ENCODE measurements around the gene HSD11B1.
A peak's percentile ranks its signal among the peaks of the same experiment; 100 is the strongest.
"Not testable (repeated sequence)": the region's sequence is repeated elsewhere in the genome, so short reads cannot be mapped to it uniquely, and the experiment has no call there.

HSD11B1 gene

DNA sequence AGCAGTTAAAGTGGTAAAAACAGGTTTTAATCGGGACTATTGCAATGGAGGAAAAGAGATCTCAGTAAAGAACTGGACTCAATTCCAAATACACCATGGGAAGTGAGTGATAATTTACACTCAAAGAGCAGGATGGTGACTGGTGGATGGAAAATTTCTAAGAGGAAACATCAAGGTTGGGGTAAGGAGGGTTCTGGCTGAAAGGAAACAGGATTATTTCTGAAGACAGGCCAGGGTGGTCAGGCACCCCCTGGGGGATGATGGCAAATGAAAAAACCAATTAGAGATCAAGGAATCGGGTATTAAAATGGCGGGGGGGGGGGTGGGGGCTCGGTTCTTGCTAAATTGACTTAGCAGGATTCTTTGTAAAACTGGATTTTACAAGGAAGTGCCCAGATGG lies 12.3 kb upstream of the HSD11B1 start:
- no peak for DNase-seq

DNA sequence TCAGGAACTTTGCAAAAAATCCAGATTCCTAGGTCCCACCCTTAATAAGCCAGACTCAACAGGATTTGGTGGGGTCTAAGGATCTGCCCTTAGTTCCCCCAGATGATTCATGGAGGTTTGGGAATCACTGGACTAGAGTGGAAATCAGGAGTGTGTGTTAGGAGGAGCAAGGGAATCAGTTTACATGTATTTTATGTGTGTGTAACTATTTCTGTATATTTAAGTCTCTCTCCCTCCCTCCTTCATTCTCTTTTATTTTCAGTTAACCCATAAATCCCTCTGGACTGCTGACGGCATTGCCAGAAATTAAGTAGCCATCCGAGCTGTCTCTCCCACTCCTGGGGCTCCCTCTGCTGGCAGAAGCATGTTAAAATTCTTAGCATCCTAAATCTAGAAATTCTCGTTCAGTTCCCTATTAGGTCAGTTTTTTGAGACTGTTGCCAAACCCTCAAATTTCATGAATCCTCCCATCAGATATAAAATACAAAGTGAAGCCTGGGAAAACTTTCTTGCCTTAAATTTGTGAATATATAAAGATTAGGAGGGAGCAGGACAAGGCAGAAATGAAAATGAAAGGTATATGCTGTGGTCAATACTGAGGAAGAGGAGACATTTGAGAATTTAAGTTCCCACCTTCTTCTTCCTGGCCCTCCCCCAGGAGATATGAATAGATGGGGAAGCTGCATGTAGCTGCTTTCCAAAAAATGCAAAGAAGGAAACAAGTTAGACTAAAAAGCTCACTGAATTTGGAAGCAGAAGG lies 11.7 kb upstream of the HSD11B1 start:
- peak; percentile 71 for DNase-seq

DNA sequence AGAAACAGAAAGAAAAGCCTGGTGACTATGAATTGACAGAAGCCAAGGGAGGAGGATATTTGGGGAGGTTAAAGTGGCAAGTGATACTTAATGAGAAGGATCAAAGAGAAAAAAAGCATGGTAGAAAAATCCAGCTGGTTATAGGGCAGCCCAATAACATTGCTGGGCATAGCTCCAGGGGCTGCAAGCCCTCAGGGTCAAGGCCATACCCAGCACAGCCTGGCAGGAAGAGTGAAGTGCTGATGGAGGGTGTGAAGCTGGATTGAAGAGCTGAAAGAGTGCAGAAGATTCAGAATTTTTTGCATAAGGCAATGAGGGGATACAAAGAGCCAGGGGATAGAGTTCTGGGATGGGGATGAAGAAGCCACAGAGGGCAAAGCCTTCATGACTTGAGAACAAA lies 8.0 kb upstream of the HSD11B1 start:
- no peak for DNase-seq

DNA sequence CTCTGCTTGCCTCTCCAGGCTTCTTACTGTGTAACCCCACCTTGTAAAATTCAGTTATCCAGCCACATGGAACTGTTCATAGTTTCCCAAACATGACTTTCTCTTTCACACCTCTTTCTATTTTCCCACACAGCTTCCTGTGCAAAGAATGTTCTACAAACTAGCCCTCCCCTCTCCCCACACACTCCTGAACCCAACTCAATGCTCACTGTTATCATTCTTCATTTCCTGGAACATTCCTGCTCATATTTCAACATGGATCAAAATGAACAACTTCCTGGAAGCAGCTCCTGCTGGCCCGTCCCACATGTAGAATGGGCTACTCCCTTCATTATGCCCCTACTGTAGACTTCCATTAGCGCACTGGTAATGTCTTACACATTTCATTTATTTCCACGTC lies 7.5 kb upstream of the HSD11B1 start:
- DNase-seq = no peak

DNA sequence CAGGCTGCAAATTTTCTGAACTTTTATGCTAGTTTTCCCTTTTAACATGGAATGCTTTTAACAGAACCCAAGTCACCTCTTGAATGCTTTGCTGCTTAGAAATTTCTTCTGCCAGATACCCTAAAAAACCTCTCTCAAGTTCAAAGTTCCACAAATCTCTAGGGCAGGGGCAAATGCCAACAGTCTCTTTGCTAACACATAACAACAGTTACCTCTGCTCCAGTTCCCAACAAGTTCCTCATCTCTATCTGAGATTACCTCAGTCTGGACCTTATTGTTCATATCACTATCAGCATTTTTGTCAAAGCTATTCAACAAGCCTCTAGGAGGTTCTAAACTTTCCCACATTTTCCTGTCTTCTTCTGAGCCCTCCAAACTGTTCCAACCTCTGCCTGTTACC lies 4.0 kb upstream of the HSD11B1 start:
- DNase-seq = not testable (repeated sequence)

DNA sequence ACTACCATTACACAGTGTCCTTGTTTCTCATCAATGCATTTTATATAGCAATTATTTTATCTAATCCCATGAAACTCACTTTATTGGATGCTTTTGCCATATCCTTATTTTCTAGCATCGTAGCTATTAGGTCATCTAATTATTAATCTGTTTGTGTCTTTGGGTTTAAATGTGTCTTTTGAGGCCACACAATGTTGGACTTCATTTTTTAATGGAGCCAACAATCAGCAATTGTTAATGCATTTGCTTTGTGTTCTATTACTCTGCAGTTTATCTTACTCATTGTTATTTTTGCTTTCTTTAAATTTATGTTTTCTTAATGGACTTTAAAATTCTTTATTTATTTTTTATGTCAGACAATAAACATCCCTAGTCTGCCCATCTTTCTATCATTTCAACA lies 1.8 kb upstream of the HSD11B1 start:
- no peak for DNase-seq

DNA sequence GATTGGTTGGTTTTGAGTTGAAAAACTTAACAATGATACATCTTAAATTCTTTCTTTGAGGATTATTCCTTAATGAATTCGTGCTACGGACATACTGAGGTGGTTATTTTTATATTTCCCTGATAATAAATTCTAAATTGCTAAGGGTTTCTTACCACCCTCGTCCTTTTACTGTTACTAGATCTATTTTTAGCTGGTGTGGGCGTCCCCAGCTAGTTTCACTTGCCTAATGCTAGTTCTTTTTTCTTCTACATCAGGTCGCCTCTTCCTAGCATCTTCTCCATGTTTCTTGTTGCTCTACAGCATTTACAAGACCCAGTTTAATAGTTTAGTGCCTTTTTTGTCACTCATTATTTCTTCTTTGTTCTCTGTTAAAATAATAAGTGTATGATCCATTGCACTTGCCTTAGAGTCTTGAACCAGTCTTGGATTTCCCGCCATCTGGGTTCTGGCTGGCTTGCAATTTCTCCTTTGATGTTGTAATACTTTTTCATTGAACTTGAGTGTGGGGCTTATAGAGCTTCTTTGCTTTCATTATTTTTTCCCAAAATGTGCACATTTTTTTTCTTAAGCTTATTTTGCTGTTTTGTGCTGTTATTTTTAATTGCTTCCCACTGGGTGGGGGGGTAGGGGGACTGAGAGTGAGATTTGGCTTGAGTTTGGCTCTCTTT lies 677 bp upstream of the HSD11B1 start:
- no peak for DNase-seq

DNA sequence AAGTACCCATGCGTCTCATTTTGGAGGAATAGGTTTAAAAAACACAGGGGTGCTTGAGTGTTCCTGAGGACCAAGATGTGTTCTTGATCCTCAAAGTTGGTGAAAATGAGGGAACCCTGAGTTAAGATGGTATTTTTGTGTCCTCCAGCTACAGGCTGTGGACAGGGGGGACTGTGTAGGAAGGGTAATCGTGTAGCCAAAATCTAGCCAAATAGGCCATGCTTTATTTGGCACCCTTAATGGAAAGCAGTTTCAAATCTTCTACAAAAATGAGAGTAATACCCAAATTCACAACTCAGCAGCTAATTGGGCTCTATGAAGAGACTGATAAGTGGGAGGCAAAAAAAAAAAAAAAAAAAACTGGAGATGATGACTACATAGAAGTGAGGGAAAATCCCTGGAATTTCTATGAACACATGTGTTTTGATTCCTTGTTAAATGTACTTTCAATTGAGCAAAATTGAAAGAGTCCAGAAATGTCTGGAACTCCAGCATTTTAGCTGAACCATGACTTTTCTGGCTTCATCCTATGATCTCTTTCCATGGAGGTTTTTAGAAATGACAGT lies 470 bp downstream of the HSD11B1 start:
- no peak for DNase-seq

DNA sequence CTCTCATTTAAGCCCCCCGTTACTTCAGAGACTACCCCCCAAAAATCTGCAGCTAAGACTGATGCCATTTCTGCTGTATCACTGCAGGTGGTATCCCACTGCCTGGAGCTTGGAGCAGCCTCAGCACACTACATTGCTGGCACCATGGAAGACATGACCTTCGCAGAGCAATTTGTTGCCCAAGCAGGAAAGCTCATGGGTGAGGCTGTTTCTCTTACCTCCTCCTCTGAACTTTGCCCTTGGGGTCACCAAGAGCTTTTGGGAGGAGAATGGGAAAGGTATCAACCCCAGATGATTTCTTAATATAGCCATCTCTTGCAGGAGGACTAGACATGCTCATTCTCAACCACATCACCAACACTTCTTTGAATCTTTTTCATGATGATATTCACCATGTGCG lies 2.0 kb downstream of the HSD11B1 start:
- no peak for DNase-seq

DNA sequence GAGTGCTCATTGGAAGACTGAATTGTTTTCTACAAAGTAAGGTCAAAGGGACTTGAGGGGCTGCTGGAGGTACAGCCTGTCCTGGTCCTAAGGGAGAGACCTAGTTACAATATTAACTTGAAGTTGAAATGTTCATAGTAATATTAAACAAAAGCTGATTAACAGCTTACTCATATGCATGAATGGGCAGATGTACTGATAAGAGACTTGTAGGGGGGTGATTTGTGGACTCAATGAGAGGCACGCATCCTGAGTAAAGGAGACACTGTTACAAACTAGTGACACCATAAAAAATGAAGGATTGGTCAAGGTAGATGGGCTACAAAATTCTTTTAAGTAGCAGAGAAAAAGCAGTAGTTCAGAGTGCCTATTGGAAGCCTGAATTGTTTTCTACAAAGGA lies 2.7 kb downstream of the HSD11B1 start:
- no peak for DNase-seq

DNA sequence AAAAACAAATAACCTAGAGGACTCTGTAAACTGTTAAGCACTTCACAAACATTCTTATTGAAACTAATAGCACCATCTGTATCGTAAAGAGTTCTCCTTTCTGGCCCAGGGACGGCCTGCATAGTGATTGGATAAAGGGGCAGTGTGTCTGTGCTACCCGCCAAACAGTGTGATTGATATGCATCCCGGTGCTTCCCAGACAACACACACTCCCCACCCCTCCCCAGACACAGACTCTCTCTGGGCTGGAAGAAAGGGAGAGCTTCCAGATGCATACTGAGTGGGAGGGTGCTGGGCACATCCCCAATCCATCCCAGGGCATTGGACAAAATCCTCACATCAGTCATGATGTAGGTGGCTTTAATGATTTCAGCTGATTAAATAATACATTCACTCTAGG lies 3.7 kb downstream of the HSD11B1 start:
- no peak for DNase-seq

DNA sequence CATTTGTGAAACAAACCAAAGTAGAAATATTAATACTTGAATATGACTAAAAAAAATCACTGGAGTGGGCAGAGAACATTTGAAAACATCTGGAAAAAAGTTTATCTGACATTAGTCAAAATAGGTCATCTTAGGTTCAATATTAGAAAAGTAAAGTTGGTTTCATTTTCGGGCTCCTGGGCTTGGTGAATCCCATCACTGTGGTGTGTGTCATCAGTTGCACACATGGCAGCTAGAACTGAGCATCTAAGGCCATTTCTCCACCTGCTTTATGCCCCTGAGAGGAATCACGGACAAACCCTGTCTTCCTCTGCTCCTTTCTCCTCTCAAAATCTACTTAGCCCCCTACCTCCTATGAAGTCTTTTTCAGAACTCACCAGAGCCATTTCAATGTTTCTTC lies 5.4 kb downstream of the HSD11B1 start:
- DNase-seq = no peak

DNA sequence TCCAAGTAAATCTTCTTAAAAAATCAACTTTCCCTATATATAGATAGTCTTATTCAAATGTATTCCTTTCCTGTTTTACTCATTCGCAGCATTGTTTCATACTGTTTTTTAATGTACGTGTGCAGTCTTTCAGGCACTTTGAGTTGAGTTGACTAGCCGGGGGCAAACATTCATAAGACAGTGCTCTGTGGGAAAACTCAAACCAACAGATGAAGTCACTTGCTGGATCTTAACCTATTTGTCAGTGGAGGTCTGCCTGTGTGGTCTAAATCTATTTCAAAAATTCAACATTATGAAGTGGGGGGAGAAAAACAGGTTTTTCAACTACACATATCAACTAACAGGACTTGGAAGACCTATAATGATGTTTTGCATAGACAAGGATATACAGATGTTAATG lies 6.2 kb downstream of the HSD11B1 start:
- DNase-seq = no peak

DNA sequence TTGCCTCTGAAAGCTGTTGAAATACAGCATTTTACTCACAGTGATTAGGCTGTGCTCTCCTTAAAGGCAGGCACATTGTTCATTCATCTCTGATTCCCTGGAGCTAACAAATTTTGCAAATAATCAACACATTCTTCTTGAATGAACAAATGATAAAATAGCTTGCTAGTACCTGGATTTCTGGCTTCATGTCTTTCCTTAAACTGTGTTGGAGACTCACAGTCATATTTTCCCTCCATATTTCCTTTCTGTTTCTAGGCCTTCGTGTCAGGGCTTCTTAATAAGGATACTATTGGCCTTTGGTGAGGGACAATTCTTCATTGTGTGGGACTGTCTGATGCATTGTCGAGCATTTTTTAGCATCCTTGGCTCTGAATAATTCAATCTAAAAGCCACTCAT lies 9.7 kb downstream of the HSD11B1 start:
- DNase-seq = no peak

DNA sequence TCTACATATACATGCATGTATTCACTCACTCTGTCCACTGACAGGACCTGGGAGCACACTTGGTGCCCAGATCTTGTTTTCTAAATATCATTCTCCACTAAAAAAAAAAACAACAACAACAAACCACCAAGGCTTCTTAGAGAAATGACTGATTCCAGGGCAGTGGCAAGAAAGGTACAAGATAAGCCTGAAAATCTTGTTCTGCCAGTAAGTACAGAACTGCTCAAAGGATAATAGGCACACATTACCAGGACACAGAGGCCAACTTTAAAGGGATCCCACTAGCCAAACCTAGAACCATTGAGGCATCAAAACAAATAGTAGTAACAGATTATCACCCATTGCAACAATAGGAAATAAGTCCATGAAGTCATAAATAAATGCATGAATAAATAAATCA lies 10.7 kb downstream of the HSD11B1 start:
- DNase-seq = no peak

DNA sequence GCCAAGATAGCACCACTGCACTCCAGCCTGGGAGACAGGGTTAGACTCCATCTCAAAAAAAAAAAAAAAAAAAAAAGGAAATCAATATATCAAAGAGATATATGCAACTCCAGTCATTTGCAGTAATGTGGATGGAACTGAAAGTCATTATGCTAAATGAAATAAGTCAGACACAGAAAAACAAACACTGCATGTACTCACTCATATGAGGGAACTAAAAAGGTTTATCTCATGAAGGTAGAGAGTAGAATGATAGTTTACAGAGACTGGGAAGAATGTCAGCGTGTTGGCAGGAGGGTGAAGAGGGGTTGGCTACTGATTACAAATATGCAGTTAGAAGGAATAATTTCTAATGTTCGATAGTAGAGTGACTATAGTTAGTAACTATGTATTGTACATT lies 13.2 kb downstream of the HSD11B1 start:
- no peak for DNase-seq

DNA sequence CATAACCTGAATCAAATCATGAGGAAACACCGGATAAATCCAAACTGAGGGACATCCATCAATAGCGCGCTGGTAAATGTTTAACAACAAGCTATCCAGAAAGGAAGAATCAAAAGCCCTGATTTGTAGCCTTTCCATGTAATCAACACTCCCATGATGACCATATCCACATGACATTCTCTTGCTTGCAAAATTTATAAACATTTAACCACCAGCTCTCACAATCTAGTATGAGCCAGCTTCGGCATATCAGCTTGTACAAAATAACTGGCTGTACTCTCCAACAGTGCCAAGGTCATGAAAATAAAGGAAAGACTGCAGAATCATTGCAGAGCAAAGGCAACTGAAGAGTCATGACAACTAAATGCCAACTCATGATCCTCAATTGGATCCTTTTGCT lies 15.7 kb downstream of the HSD11B1 start:
- DNase-seq = no peak

DNA sequence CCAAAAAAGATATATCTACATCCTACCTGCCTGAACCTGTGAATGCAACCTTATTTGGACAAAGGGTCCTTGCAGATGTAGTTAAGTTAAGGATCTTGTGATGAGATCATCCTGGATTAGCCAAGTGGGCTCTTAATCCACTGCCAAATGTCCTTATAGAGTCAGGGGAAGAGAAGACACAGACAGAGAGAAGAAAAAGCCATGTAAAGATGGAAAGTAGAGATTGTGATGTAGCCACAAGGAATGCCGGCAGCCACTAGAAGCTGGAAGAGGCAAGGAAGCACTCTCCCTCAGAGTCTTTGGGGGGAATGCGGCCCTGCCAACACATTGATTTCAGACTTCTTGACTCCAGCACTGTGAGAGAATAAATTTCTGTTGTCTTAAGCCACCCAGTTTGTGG lies 16.2 kb downstream of the HSD11B1 start:
- no peak for DNase-seq

DNA sequence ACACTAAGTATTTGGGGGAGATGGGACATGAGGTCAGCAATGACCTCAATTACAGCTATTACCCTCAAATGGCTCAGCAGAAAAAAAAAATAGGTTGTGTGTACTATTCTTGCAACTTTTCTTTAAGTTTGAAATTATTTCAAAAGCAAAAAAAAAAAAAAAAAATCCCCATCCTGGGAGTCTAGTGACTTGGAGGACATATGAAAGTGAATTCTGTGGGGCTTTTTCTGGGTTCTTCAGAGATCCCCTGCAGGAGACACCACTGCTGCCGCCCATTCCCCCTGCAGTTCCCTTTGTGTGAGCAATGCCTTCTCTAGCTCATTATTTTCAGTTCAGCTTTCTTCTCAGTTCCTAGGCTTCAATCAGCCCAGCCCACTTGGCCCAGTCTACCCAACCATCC lies 16.7 kb downstream of the HSD11B1 start:
- no peak for DNase-seq

DNA sequence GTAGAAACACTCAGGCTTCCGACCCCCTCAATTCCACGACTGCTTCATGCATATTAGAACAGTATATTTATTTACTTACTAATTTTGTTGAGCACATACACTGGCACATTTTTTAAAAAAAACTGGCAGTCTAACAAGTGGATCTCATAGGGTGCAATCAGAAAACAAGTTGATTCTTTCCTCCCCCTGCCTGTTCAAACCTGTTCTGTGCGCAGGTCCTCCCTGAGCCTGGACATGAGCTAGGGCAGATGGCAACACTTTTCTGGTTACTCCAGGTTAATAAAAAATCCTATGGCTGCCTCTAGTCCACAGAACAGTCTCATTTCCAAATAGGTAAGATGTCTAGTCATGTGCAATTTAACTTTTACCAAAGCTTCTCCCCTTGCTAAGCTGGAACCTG lies 18.6 kb downstream of the HSD11B1 start:
- DNase-seq = no peak

DNA sequence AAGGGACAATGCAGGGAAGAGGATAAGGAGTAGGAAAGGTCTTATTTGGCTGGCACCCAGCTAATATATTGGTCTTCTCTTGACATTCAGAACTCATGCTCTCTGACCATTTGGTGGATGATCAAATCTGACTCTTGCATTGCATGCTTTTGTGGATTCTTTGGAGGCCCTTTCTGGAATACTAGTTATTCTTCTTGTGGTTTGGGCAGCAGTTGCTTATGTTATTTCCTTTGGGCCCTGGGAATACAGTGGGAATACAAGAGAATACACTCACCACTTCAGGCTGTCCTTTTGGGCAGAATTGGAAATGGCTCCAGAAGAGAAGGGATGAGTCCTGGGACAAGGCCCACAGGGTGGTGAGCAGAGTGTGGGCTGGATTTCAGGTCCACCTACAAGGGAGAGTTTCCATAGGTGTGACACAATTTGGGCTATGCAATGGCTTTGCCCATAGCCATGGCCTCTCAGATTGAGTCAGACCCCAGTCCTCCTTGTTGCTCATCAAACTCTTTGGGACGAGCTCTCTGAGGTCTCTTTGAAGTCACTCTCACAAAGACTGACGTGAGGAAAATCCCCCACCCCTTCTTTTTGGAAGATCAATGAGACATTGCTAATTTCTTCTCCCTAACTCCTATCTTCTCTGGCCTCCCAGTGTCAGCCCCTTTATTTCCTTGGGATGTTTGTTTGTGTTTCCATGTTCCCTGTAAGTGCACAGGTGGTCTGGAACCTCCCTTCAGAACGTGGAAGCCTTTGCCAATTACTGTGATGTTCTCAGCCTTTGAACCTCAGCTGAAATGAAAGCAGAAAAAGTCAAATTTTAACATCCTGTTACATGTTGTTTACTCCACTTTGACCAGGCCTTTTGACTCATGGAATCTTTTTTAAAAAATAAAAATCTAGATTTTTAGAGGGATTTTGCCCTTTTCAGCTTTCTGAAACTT lies 19.4 kb downstream of the HSD11B1 start:
- no peak for DNase-seq

DNA sequence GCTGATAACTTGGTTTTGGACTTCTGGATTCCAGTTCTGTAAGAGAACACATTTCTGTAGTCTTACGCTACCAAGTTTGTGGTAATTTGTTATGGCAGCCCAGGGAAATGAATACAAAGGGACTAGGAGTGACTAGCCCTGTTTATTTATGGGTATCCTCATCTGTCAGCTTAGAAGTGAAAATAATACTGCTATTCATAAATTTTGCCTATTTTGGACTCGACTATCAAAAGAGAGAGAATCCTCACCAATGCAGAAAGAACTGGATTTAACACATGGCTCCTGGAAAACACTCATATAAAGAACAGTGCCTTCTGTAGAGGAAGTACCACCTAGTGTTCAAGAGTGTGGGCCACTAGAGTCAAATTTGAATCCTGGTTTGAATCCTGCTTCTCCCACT lies 22.6 kb downstream of the HSD11B1 start:
- no peak for DNase-seq

DNA sequence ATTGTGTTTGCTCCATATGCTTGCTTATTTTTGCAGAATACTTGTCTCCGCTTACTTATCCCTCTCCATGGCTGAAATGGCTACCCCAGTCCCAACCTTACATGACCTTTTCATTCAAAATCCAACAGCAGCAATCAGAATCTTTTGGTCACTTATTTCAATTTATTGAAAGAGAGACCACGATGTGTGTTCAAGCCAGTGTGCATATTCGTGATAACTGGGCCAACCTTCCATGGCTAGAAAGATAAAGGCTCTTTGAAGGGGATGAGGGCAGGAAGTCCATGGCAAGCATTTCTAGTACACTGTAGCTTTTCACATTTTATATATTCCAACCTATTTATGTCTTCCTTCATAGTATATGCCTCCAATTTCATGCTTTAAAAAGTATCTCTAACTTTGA lies 23.1 kb downstream of the HSD11B1 start:
- no peak for DNase-seq

DNA sequence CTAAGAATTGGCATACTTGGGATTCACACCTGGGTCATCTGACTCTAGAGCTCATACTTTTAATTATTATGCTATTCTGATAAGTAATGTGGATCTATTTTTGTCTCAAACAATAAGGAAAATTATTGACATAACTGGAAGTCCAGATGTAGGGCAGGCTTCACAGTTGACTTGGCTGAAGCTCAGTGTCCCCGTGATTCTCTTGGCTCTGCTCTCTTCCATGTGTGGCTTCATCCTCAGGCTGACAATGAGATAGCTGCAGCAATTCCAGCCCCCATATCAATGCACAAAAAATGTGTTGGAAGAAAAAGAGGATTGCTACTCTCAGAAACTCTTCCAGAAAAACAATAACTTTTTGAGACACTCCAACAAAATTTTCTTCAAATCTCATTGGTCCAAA lies 23.8 kb downstream of the HSD11B1 start:
- no peak for DNase-seq
